ENCODE measurements around the gene NPBWR2. TPM values are rescaled to one million over a fixed set of nuclear protein-coding genes. Genes with fewer than 3 reads are reported as not detected.
"Not testable (repeated sequence)": the region's sequence is repeated elsewhere in the genome, so short reads cannot be mapped to it uniquely, and the experiment has no call there.

NPBWR2 gene
- total RNA-seq, 2 donors from 2014 or later = not detected

DNA sequence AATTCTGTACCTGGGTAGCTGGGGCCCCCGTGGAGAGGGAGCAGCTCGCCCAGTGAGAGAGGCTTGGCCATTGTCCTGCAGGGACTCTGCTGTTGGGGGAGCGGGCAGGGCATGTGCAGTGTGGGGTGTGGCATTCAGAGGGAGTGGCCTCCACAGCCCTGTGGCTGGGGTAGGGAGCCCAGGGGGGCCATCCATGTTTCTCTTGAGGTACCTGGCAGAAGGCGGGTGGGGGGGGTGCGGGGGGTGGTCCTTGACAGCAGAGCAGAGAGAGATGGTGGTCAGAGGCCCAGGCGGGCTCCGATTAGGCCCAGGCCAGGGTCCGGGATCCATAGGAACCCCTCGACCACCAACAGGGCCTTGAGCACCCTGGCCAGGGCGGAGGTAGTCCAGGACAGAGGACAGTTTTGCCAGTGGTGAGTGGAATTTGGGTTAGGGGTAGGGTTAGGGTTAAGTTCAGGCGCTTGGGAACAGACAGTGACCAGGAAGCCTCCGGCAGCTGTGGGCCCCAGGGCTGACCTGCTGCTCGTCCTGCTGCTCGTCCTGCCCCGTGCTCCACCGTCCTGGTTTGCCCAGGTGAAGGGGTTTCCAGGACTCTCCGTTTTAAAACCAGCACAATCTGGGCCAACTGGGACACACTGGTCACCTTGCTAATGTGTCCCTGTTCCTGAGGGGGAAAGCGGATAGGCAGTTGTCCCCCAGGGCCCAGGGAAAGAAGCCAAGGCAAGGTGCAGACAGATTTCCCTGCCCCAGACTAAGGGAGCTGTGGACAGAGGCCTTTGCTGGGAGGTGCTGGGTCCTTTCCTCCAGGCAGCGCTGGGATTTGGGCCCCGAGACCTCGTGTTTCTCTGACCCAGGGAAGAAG is 32.1 kb upstream of the NPBWR2 start:
- Histone ChIP-seq H3K27ac (no peak overlapping the region), H3K36me3 (no peaks in the 10 kb centered on the region), H3K9me3 (no peaks in the 10 kb centered on the region), H3K4me1 (no peaks in the 10 kb centered on the region), H3K27me3 (no peaks in the 10 kb centered on the region), H3K4me3 (no peak overlapping the region)
- DNase-seq (ENCODE audit: low spot score) = no peak
- TF ChIP-seq, protein P1, sequence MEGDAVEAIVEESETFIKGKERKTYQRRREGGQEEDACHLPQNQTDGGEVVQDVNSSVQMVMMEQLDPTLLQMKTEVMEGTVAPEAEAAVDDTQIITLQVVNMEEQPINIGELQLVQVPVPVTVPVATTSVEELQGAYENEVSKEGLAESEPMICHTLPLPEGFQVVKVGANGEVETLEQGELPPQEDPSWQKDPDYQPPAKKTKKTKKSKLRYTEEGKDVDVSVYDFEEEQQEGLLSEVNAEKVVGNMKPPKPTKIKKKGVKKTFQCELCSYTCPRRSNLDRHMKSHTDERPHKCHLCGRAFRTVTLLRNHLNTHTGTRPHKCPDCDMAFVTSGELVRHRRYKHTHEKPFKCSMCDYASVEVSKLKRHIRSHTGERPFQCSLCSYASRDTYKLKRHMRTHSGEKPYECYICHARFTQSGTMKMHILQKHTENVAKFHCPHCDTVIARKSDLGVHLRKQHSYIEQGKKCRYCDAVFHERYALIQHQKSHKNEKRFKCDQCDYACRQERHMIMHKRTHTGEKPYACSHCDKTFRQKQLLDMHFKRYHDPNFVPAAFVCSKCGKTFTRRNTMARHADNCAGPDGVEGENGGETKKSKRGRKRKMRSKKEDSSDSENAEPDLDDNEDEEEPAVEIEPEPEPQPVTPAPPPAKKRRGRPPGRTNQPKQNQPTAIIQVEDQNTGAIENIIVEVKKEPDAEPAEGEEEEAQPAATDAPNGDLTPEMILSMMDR (IDR thresholded peaks at IDR 0.05) = no peak

DNA sequence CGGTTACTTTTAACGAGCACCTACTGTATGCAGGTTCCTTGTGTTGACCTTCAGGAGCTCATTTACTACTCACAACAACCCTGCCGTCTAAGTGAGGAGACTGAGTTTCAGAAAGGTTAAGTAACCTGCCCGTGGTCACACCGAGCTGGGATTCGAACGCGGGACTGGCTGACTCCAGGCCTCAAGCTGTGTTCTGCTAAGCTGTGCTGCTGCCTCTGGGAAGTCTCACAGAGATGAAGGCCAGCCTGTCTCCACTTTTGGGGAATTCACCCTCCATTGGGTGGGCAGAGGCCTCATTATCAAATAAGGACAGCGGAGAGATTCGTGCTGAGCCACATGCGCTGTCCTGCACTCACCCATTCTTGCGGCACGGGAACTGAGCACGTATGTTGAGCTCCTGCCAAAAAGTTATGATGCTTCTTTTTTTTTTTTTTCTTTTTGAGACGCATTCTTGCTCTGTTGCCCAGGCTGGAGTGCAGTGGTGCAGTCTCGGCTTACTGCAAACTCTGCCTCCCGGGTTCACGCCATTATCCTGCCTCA is 31.0 kb upstream of the NPBWR2 start:
- no peak overlapping the region for H3K27ac ChIP-seq
- H3K9me3 ChIP-seq = no peaks in the 10 kb centered on the region
- no peaks in the 10 kb centered on the region for H3K4me1 ChIP-seq
- no peak for DNase-seq (ENCODE audit: low spot score)
- no peaks in the 10 kb centered on the region for H3K27me3 ChIP-seq
- no peaks in the 10 kb centered on the region for H3K36me3 ChIP-seq
- TF ChIP-seq, protein P1 (IDR thresholded peaks at IDR 0.05) = no peak
- H3K4me3 ChIP-seq = no peak overlapping the region

DNA sequence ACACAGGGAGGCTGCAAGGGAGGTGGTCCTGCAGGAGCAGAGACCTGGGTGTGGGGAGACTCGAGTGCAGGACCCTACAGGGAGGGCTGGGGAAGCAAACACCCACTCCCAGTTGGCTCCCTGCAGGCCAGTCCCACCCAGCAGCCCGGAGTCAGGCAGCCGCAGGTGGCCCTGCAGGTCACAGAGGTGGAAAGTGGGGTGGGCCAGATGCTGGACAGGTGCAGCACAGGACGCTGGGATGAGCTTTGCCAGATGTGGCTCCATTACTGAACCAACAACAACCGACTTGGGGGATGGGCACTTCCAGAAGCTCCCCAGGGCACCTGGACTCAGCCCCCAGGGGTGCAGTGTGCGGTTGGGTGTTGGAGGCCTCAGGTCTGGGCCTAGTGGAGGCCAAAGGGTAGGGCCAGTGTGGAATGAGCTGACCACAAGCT is 30.2 kb upstream of the NPBWR2 start:
- Histone ChIP-seq H3K27me3 (no peaks in the 10 kb centered on the region), H3K4me3 (no peak overlapping the region), H3K9me3 (no peaks in the 10 kb centered on the region), H3K27ac (no peak overlapping the region), H3K36me3 (no peaks in the 10 kb centered on the region), H3K4me1 (no peaks in the 10 kb centered on the region)
- DNase-seq (ENCODE audit: low spot score) = no peak
- TF ChIP-seq, protein P1 (IDR thresholded peaks at IDR 0.05) = no peak

DNA sequence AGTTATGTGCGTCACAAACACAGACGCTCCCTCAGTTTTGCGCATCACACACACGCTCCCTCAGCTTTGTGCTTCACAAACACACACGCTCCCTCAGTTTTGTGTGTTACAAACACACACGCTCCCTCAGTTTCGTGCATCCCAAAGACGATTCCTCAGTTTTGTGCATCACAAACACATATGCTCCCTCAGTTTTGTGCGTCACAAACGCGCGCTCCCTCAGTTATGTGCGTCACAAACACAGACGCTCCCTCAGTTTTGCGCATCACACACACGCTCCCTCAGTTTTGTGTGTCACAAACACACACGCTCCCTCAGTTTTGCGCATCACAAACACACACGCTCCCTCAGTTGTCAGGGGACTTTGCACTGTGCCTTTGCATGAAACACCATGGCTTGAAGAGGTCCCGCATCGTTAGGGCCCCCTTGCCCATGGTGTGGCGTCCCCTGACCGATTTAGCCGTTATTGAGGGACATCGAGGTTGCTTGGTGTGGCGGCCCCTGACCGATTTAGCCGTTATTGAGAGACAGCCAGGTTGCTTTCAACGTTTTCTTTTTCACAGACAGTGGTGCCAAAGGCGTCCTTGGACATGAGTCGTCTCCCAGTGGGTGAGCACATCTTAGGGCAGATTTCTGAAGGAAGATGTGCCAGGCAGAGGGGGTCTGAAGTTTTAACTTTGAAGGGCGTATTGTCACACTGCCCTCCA is 28.8 kb upstream of the NPBWR2 start:
- Histone ChIP-seq H3K36me3 (no peaks in the 10 kb centered on the region), H3K4me1 (no peaks in the 10 kb centered on the region), H3K9me3 (no peaks in the 10 kb centered on the region), H3K4me3 (no peak overlapping the region), H3K27ac (no peak overlapping the region), H3K27me3 (no peaks in the 10 kb centered on the region)
- DNase-seq (ENCODE audit: low spot score) = no peak
- TF ChIP-seq, protein P1 (IDR thresholded peaks at IDR 0.05) = no peak

DNA sequence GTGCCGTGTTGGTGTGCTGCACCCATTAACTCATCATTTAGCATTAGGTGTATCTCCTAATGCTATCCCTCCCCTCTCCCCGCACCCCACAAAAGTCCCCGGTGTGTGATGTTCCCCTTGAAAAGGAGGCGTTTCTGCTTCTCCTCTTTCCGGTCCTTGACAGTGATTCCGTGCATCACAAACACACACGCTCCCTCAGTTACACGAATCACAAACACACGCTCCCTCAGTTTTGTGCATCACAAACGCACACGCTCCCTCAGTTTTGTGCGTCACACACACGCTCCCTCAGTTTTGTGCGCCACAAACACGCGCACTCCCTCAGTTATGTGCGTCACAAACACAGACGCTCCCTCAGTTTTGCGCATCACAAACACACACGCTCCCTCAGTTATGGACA is 27.4 kb upstream of the NPBWR2 start:
- H3K4me3 ChIP-seq; H3K9me3 ChIP-seq; DNase-seq (ENCODE audit: low spot score); H3K27ac ChIP-seq; H3K36me3 ChIP-seq; H3K4me1 ChIP-seq; H3K27me3 ChIP-seq: not testable (repeated sequence)

DNA sequence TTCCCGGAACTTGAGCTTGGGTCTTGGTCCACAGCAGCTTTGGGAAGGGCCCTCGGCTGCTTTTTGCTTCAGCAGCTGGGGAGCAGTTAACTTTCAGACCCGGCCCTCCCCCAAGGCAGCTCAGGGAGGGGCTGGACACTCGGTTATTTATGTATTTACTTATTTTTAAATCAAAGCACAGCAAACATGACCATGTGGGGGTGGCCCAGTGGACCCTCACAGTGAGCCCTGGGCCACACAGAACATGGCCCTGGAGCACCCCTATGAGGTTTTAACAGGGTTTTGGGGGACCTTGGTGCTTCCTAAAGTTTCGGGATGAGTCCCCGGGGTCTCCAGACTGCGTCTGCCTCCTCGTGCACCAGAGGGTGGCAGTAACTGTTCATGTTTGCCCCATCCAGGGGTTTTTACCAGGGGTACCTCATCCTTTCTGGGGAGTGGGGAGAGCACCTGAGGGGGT is 26.6 kb upstream of the NPBWR2 start:
- TF ChIP-seq, protein P1 (IDR thresholded peaks at IDR 0.05) = no peak
- Histone ChIP-seq H3K27ac (no peak overlapping the region), H3K9me3 (no peaks in the 10 kb centered on the region), H3K4me1 (no peaks in the 10 kb centered on the region), H3K4me3 (no peak overlapping the region), H3K27me3 (no peaks in the 10 kb centered on the region), H3K36me3 (no peaks in the 10 kb centered on the region)
- no peak for DNase-seq (ENCODE audit: low spot score)
